ENCODE measurements around the gene MGRN1. TPM values are rescaled to one million over a fixed set of nuclear protein-coding genes. Genes with fewer than 3 reads are reported as not detected.

Gene MGRN1
- total RNA-seq, 1 experiment from 2014 or later, result 72.3 TPM

GRCh38 chr16:4663465-4663776 is 38.8 kb downstream of the MGRN1 start:
- H3K36me3 ChIP-seq (ENCODE audit: control insufficient read depth, insufficient read depth, low read length), result peaks cover 1% of the 10 kb centered on the region; the same call in 1 of the 2 replicates
- H3K36me3 Mint-ChIP-seq (ENCODE audit: insufficient read depth, unreplicated experiment), result peaks cover 21% of the 10 kb centered on the region
- H3K4me3 Mint-ChIP-seq (ENCODE audit: unreplicated experiment), result no peak overlapping the region
- intact Hi-C loops (cut with micrococcal nuclease; ENCODE audit: unreplicated experiment), result no loop called here
- H3K9me3 ChIP-seq, result no peaks in the 10 kb centered on the region
- H3K27me3 Mint-ChIP-seq (ENCODE audit: insufficient read depth, unreplicated experiment), result no peaks in the 10 kb centered on the region
- no peaks in the 10 kb centered on the region for H3K4me1 Mint-ChIP-seq (ENCODE audit: low read depth, unreplicated experiment)
- BruUV-seq (replicated peaks), result no TSS peak
- H3K27ac Mint-ChIP-seq (ENCODE audit: unreplicated experiment), result no peak overlapping the region
- DNase-seq, result no peak
- no peak overlapping the region for H3K4me3 ChIP-seq (ENCODE audit: low read depth, low read length)
- no peak for TF ChIP-seq CTCF (IDR thresholded peaks at IDR 0.05; ENCODE audit: insufficient read depth in 1 of 2, low read depth in 1 of 2, low read length in 1 of 2, severe bottlenecking in 1 of 2, unreplicated experiment in 1 of 2)
- ChIA-PET CTCF (interaction anchor here (0.7 kb wide), 1 partner anchor 127 kb away, joined by 4 read pairs; no protein-coding TSS in a partner anchor), POLR2A (no interaction called here)
- H3K4me1 ChIP-seq, result peaks cover 13% of the 10 kb centered on the region; the same call in 1 of the 2 replicates
- no peaks in the 10 kb centered on the region for H3K27me3 ChIP-seq (replicated peaks; ENCODE audit: control insufficient read depth, insufficient read depth, low read length)
- no peaks in the 10 kb centered on the region for H3K9me3 Mint-ChIP-seq (ENCODE audit: unreplicated experiment)

DNA sequence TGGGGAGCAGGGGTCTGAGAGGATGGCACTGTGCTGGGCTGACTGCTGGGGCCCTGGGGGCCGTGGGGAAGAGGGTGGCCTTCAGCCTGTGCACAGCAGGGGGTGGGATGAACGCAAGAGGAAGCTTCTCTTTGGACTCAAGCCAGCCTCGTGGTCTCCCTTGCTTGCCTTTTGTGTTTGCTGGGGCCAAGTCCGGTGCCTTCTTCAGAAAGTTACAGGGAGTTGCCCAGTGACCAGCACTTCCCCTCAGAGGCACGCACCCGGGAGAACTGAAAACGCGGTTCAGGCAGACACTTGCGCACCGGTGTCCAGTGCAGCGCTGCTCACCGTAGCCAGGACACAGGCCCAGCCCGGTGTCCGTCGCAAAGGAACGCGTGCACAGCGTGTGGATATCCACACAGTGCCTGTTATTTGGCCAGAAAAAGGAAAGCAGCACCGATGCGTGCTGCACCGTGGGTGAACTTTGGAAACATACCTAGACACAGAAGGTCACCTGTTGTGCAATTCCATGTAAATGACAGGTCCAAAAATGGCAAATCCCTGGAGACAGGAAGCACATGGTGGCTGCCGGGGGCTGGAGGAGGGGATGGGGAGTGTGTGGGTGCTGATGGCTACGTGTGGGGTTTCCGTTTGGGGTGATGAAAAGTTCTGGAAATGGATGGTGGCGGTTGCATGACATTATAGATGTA is 39.3 kb downstream of the MGRN1 start:
- Mint-ChIP-seq H3K4me1 (ENCODE audit: low read depth, unreplicated experiment) (no peaks in the 10 kb centered on the region), H3K4me3 (ENCODE audit: unreplicated experiment) (no peak overlapping the region), H3K27me3 (ENCODE audit: insufficient read depth, unreplicated experiment) (no peaks in the 10 kb centered on the region), H3K9me3 (ENCODE audit: unreplicated experiment) (no peaks in the 10 kb centered on the region), H3K27ac (ENCODE audit: unreplicated experiment) (no peak overlapping the region), H3K36me3 (ENCODE audit: insufficient read depth, unreplicated experiment) (peaks cover 21% of the 10 kb centered on the region)
- TF ChIP-seq CTCF (IDR thresholded peaks at IDR 0.05; ENCODE audit: insufficient read depth in 1 of 2, low read depth in 1 of 2, low read length in 1 of 2, severe bottlenecking in 1 of 2, unreplicated experiment in 1 of 2), result no peak
- BruUV-seq (replicated peaks), result no TSS peak
- Histone ChIP-seq H3K27me3 (replicated peaks; ENCODE audit: control insufficient read depth, insufficient read depth, low read length) (no peaks in the 10 kb centered on the region), H3K9me3 (no peaks in the 10 kb centered on the region), H3K4me3 (ENCODE audit: low read depth, low read length) (no peak overlapping the region), H3K36me3 (ENCODE audit: control insufficient read depth, insufficient read depth, low read length) (0 out of 2 replicates have a peak, but pooled peaks cover 1% of the 10 kb centered on the region), H3K4me1 (peaks cover 13% of the 10 kb centered on the region; the same call in 1 of the 2 replicates)
- ChIA-PET CTCF (interaction anchor here (0.7 kb wide), 1 partner anchor 126 kb away, joined by 4 read pairs; no protein-coding TSS in a partner anchor), POLR2A (no interaction called here)
- DNase-seq, result no peak
- intact Hi-C loops (cut with micrococcal nuclease; ENCODE audit: unreplicated experiment), result no loop called here

DNA sequence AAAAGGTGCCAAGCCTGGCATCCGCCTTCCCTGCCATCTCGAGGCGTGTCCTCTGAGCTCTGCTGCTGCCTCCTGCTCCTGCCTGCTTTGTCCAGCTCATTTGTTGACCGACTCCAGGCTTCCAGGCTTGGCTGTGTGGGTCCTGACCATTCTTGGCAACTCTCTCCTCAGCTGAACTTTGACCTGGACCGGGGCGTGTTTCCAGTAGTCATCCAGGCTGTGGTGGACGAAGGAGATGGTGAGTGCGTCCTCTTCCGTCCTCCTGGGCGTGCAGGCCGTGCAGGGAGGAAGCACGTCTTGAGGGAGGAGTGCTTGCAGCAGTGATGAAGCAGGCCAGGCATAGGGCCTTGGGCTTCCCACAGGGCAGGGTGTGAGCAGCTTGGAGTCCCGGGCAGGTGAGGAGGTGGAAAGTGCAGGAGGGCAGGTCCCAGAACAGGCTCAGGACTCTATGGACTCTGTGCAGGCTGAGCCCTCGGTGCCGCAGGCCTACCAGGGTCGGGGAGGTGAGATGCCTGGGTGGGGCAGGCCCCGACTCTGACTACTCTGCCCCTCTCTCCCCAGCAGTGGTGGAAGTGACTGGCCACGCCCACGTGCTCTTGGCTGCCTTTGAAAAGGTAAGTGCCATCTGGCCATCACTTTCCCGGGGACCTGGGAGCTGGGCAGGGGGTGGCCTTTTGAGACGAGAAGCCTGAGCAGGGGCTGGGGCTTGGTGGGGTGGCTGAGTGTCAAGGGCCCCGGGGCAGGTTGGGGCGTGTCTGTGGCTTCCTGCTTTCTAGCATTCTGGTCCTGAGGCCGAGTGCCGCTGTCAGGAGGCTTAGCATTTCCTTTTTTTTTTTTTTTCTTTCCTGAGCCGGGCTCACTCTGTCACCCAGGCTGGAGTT is 40.2 kb downstream of the MGRN1 start:
- H3K36me3 ChIP-seq (ENCODE audit: control insufficient read depth, insufficient read depth, low read length), result peaks cover 1% of the 10 kb centered on the region; the same call in 1 of the 2 replicates
- intact Hi-C loops (cut with micrococcal nuclease; ENCODE audit: unreplicated experiment), result no loop called here
- H3K27me3 Mint-ChIP-seq (ENCODE audit: insufficient read depth, unreplicated experiment), result no peaks in the 10 kb centered on the region
- H3K4me1 Mint-ChIP-seq (ENCODE audit: low read depth, unreplicated experiment), result no peaks in the 10 kb centered on the region
- H3K9me3 ChIP-seq, result no peaks in the 10 kb centered on the region
- CTCF ChIA-PET, result no interaction called here
- TF ChIP-seq CTCF (IDR thresholded peaks at IDR 0.05; ENCODE audit: insufficient read depth in 1 of 2, low read depth in 1 of 2, low read length in 1 of 2, severe bottlenecking in 1 of 2, unreplicated experiment in 1 of 2), result no peak
- no peaks in the 10 kb centered on the region for H3K9me3 Mint-ChIP-seq (ENCODE audit: unreplicated experiment)
- peaks cover 13% of the 10 kb centered on the region; the same call in 1 of the 2 replicates for H3K4me1 ChIP-seq
- POLR2A ChIA-PET, result interaction anchor here (0.6 kb wide), 1 partner anchor 57 kb away, joined by 3 read pairs; no protein-coding TSS in a partner anchor
- H3K4me3 ChIP-seq (ENCODE audit: low read depth, low read length), result no peak overlapping the region
- no TSS peak for BruUV-seq (replicated peaks)
- peaks cover 27% of the 10 kb centered on the region for H3K36me3 Mint-ChIP-seq (ENCODE audit: insufficient read depth, unreplicated experiment)
- H3K27me3 ChIP-seq (replicated peaks; ENCODE audit: control insufficient read depth, insufficient read depth, low read length), result no peaks in the 10 kb centered on the region
- H3K27ac Mint-ChIP-seq (ENCODE audit: unreplicated experiment), result no peak overlapping the region
- peak; percentile 15 to 48 for DNase-seq
- no peak overlapping the region for H3K4me3 Mint-ChIP-seq (ENCODE audit: unreplicated experiment)
